Memory B cell (primary cell): ENCODE data around the gene GTF2F1.

ENCODE experiments used
- ATAC-seq: fragments of 150-1000 bp; cut with Tn5 transposase; 2 replicates; pipeline ENCODE4 v1.10.0; 2021; ENCODE audit warnings: low read depth, mild to moderate bottlenecking, moderate library complexity
- DNase-seq, 2 donors: peaks; one replicate each; pipeline ENCODE4 v3.0.0; 2022; ENCODE audit warnings: low spot score in 2 of 2
- H3K27ac Mint-ChIP-seq: one replicate; pipeline ENCODE4 v1.8.0; 2022; ENCODE audit warnings: mild to moderate bottlenecking, moderate library complexity, mixed read lengths
- H3K27me3 Mint-ChIP-seq: one replicate; pipeline ENCODE4 v1.8.0; 2022; ENCODE audit warnings: mixed read lengths
- H3K36me3 Mint-ChIP-seq: one replicate; pipeline ENCODE4 v1.8.0; 2022; ENCODE audit warnings: mild to moderate bottlenecking, mixed read lengths
- H3K4me1 Mint-ChIP-seq: one replicate; pipeline ENCODE4 v1.8.0; 2022; ENCODE audit warnings: mixed read lengths
- H3K4me3 Mint-ChIP-seq: one replicate; pipeline ENCODE4 v1.8.0; 2022; ENCODE audit warnings: mild to moderate bottlenecking, moderate library complexity, mixed read lengths
- H3K9me3 Mint-ChIP-seq: one replicate; pipeline ENCODE4 v1.8.0; 2022; ENCODE audit warnings: mixed read lengths

GTF2F1 gene

GRCh38 chr19:6334490-6335285 lies 58.3 kb downstream of the GTF2F1 start:
- Mint-ChIP-seq H3K4me3 (no peak overlapping the region), H3K36me3 (no peaks in the 10 kb centered on the region), H3K27me3 (peaks cover 3% of the 10 kb centered on the region), H3K9me3 (no peaks in the 10 kb centered on the region), H3K4me1 (no peaks in the 10 kb centered on the region), H3K27ac (no peak overlapping the region)
- no peak for DNase-seq
- ATAC-seq: no peak

GRCh38 chr19:6333439-6333838 lies 59.5 kb downstream of the GTF2F1 start, which contains the start of gene ACER1:
Gene ACER1, minus strand, starts transcription at chr19:6333612. Its CDS starts 61 bp downstream, at chr19:6333551.
- Mint-ChIP-seq H3K4me3 (no peak within 1 kb of the TSS), H3K36me3 (no peaks in the 10 kb centered on the region), H3K27ac (no peak within 1 kb of the TSS), H3K4me1 (no peaks in the 10 kb centered on the region), H3K27me3 (peaks cover 3% of the 10 kb centered on the region), H3K9me3 (no peaks in the 10 kb centered on the region)
- ATAC-seq: no peak
- no peak for DNase-seq
